GM18868 (cell line): Measurements from ENCODE around the gene TRMT1L.

ENCODE experiments used
- ATAC-seq: cut with Tn5 transposase; IDR thresholded peaks from one replicate; pipeline ENCODE4 v1.9.1; 2021; ENCODE audit warnings: mild to moderate bottlenecking, moderate library complexity; ENCODE audit not compliant: unreplicated experiment

TRMT1L gene

GRCh38 chr1:185129708-185130107 lies 27.0 kb downstream of the TRMT1L start:
- ATAC-seq, result no peak

- ATAC-seq, result no peak
Measured at GRCh38 chr1:185112356-185112755, 44.4 kb downstream of the TRMT1L start.

- no peak for ATAC-seq
Measured at GRCh38 chr1:185111873-185112272, 44.9 kb downstream of the TRMT1L start.

- ATAC-seq, result no peak
Measured at GRCh38 chr1:185110145-185110544, 46.6 kb downstream of the TRMT1L start.

- ATAC-seq, result no peak
Measured at GRCh38 chr1:185108321-185108720, 48.4 kb downstream of the TRMT1L start.

GRCh38 chr1:185105121-185105520 lies 51.6 kb downstream of the TRMT1L start:
- ATAC-seq, result no peak

- no peak for ATAC-seq
Measured at GRCh38 chr1:185104083-185104482, 52.7 kb downstream of the TRMT1L start.

- no peak for ATAC-seq
Measured at GRCh38 chr1:185096531-185096930, 60.2 kb downstream of the TRMT1L start.

- no peak for ATAC-seq
Measured at GRCh38 chr1:185094761-185095160, 62.0 kb downstream of the TRMT1L start.

- ATAC-seq, result no peak
Measured at GRCh38 chr1:185091480-185091879, 65.3 kb downstream of the TRMT1L start.

- ATAC-seq, result no peak
Measured at GRCh38 chr1:185087746-185088145, 69.0 kb downstream of the TRMT1L start.

GRCh38 chr1:185087101-185087500 lies 69.7 kb downstream of the TRMT1L start:
- no peak for ATAC-seq

GRCh38 chr1:185083818-185084217 lies 72.9 kb downstream of the TRMT1L start:
- ATAC-seq, result no peak

- ATAC-seq, result no peak
Measured at GRCh38 chr1:185080422-185080821, 76.3 kb downstream of the TRMT1L start.

- ATAC-seq, result no peak
Measured at GRCh38 chr1:185077374-185077773, 79.4 kb downstream of the TRMT1L start.

GRCh38 chr1:185075476-185075875 lies 81.3 kb downstream of the TRMT1L start:
- no peak for ATAC-seq

- no peak for ATAC-seq
Measured at GRCh38 chr1:185074307-185074706, 82.4 kb downstream of the TRMT1L start.

GRCh38 chr1:185073725-185074124 lies 83.0 kb downstream of the TRMT1L start:
- no peak for ATAC-seq

- no peak for ATAC-seq
Measured at GRCh38 chr1:185070051-185070450, 86.7 kb downstream of the TRMT1L start.

GRCh38 chr1:185069202-185069772 lies 87.5 kb downstream of the TRMT1L start:
- ATAC-seq, result no peak

GRCh38 chr1:185068341-185068740 lies 88.4 kb downstream of the TRMT1L start:
- no peak for ATAC-seq
